ENCODE data around the gene CENATAC. TPM values are rescaled to one million over a fixed set of nuclear protein-coding genes. Genes with fewer than 3 reads are reported as not detected.
"Not testable (repeated sequence)": the region's sequence is repeated elsewhere in the genome, so short reads cannot be mapped to it uniquely, and the experiment has no call there.

The CENATAC gene
- total RNA-seq, 1 experiment from 2014 or later, result 61.7 TPM

- Histone ChIP-seq H3K79me2 (ENCODE audit: low read depth) (peaks cover 31% of the 10 kb centered on the region), H3K9me3 (ENCODE audit: insufficient read depth, low read depth) (no peaks in the 10 kb centered on the region), H3F3A (ENCODE audit: insufficient read depth, low read depth) (peaks cover 17% of the 10 kb centered on the region; the same call in 1 of the 2 replicates), H3K36me3 (ENCODE audit: low read depth) (peaks cover 37% of the 10 kb centered on the region), H4K20me1 (ENCODE audit: insufficient read depth) (peaks cover 11% of the 10 kb centered on the region; the same call in 1 of the 2 replicates), H3K9me2 (ENCODE audit: insufficient read depth) (no peaks in the 10 kb centered on the region), H3K4me2 (peak overlapping the region; percentile 98), H3K4me3 (peak overlapping the region; percentile 90), H3K27me3 (ENCODE audit: insufficient read depth, low read depth) (no peaks in the 10 kb centered on the region), H3K4me1 (replicated peaks; ENCODE audit: insufficient read depth) (peaks cover 14% of the 10 kb centered on the region), H2AFZ (no peak overlapping the region), H3K27ac (peak overlapping the region; percentile 95)
- peak in 1 of 2 experiments; percentile 47 for DNase-seq
- TF ChIP-seq EZH2 (IDR thresholded peaks at IDR 0.05; ENCODE audit: low read depth), result no peak
- TF ChIP-seq, protein P1, sequence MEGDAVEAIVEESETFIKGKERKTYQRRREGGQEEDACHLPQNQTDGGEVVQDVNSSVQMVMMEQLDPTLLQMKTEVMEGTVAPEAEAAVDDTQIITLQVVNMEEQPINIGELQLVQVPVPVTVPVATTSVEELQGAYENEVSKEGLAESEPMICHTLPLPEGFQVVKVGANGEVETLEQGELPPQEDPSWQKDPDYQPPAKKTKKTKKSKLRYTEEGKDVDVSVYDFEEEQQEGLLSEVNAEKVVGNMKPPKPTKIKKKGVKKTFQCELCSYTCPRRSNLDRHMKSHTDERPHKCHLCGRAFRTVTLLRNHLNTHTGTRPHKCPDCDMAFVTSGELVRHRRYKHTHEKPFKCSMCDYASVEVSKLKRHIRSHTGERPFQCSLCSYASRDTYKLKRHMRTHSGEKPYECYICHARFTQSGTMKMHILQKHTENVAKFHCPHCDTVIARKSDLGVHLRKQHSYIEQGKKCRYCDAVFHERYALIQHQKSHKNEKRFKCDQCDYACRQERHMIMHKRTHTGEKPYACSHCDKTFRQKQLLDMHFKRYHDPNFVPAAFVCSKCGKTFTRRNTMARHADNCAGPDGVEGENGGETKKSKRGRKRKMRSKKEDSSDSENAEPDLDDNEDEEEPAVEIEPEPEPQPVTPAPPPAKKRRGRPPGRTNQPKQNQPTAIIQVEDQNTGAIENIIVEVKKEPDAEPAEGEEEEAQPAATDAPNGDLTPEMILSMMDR (conservative IDR thresholded peaks at IDR 0.05), result 0 out of 2 replicates have a peak, but pooled peaks have one; percentile 31
- ChIA-PET POLR2A (ENCODE audit: unreplicated experiment) (interaction anchor here (0.6 to 0.8 kb wide), 3 partner anchors 28 to 268 kb away, joined by 5 to 9 read pairs (median 6); no protein-coding TSS in a partner anchor), CTCF (interaction anchor here (0.5 to 1.0 kb wide), 5 partner anchors 11 to 795 kb away, joined by 3 to 4 read pairs (median 3); partner anchors contain the start of gene VPS11)
- intact Hi-C loops (cut with micrococcal nuclease; ENCODE audit: unreplicated experiment), result loop anchor here (2.0 kb wide), 2 partner anchors 39 to 141 kb away; a partner anchor contains a TSS
- BruUV-seq (replicated peaks), result no TSS peak
Observed at GRCh38 chr11:119055901-119056300, 58.0 kb downstream of the CENATAC start.

GRCh38 chr11:119056421-119056999 lies 58.6 kb downstream of the CENATAC start:
- Histone ChIP-seq H3K4me1 (replicated peaks; ENCODE audit: insufficient read depth) (peaks cover 14% of the 10 kb centered on the region), H3K9me3 (ENCODE audit: insufficient read depth, low read depth) (no peaks in the 10 kb centered on the region), H3K27ac (peak overlapping the region; percentile 95), H3K27me3 (ENCODE audit: insufficient read depth, low read depth) (no peaks in the 10 kb centered on the region), H4K20me1 (ENCODE audit: insufficient read depth) (peaks cover 11% of the 10 kb centered on the region; the same call in 1 of the 2 replicates), H2AFZ (peak overlapping the region; percentile 87), H3K79me2 (ENCODE audit: low read depth) (peaks cover 31% of the 10 kb centered on the region), H3K9me2 (ENCODE audit: insufficient read depth) (no peaks in the 10 kb centered on the region), H3K4me3 (peak overlapping the region; percentile 90), H3K36me3 (ENCODE audit: low read depth) (peaks cover 34% of the 10 kb centered on the region), H3K4me2 (peak overlapping the region; percentile 98), H3F3A (ENCODE audit: insufficient read depth, low read depth) (peaks cover 17% of the 10 kb centered on the region; the same call in 1 of the 2 replicates)
- peak; percentile 49 to 61 for DNase-seq
- no TSS peak for BruUV-seq (replicated peaks)
- TF ChIP-seq EZH2 (IDR thresholded peaks at IDR 0.05; ENCODE audit: low read depth), result no peak
- TF ChIP-seq, protein P1 (conservative IDR thresholded peaks at IDR 0.05), result peak; percentile 27; the same call in 1 of the 2 replicates
- CTCF ChIA-PET, result interaction anchor here (0.6 to 1.0 kb wide), 3 partner anchors 11 to 796 kb away, joined by 3 to 4 read pairs (median 3); partner anchors contain the start of gene VPS11
- POLR2A ChIA-PET (ENCODE audit: unreplicated experiment), result interaction anchor here (0.6 kb wide), 4 partner anchors 33 to 190 kb away, joined by 3 to 5 read pairs (median 4); partner anchors contain the start of gene C2CD2L
- intact Hi-C loops (cut with micrococcal nuclease; ENCODE audit: unreplicated experiment), result loop anchor here (2.0 kb wide), 2 partner anchors 38 to 140 kb away; a partner anchor contains a TSS

GRCh38 chr11:119057000-119057769 lies 59.2 kb downstream of the CENATAC start, which contains the start of gene HYOU1:
HYOU1 (minus strand) TSS chr11:119057205; CDS start chr11:119056160, 1,045 bp downstream.
- Histone ChIP-seq H3K4me2 (peak within 1 kb of the TSS; percentile 98), H2AFZ (peak within 1 kb of the TSS; percentile 87), H3K79me2 (ENCODE audit: low read depth) (peaks cover 31% of the 10 kb centered on the region), H3K27ac (peak within 1 kb of the TSS; percentile 95), H3K9me3 (ENCODE audit: insufficient read depth, low read depth) (no peaks in the 10 kb centered on the region), H3K4me1 (replicated peaks; ENCODE audit: insufficient read depth) (peaks cover 14% of the 10 kb centered on the region), H3K36me3 (ENCODE audit: low read depth) (peaks cover 27% of the 10 kb centered on the region), H3F3A (ENCODE audit: insufficient read depth, low read depth) (peaks cover 17% of the 10 kb centered on the region; the same call in 1 of the 2 replicates), H3K4me3 (peak within 1 kb of the TSS; percentile 90), H3K9me2 (ENCODE audit: insufficient read depth) (no peaks in the 10 kb centered on the region), H4K20me1 (ENCODE audit: insufficient read depth) (peaks cover 11% of the 10 kb centered on the region; the same call in 1 of the 2 replicates), H3K27me3 (ENCODE audit: insufficient read depth, low read depth) (no peaks in the 10 kb centered on the region)
- POLR2A ChIA-PET (ENCODE audit: unreplicated experiment), result interaction anchor here (0.6 to 0.8 kb wide), 5 partner anchors 11 to 64 kb away, joined by 3 to 9 read pairs (median 5); partner anchors contain the start of genes C2CD2L and VPS11
- no TSS peak for BruUV-seq (replicated peaks)
- DNase-seq, result peak; percentile 94 to 98
- no peak for TF ChIP-seq EZH2 (IDR thresholded peaks at IDR 0.05; ENCODE audit: low read depth)
- TF ChIP-seq, protein P1 (conservative IDR thresholded peaks at IDR 0.05), result peak; percentile 41; the same call in 1 of the 2 replicates
- intact Hi-C loops (cut with micrococcal nuclease; ENCODE audit: unreplicated experiment), result loop anchor here (2.0 kb wide), 2 partner anchors 38 to 140 kb away; a partner anchor contains a TSS
- CTCF ChIA-PET, result interaction anchor here (0.6 to 1.0 kb wide), 2 partner anchors 83 to 281 kb away, joined by 3 to 4 read pairs; no protein-coding TSS in a partner anchor

DNA sequence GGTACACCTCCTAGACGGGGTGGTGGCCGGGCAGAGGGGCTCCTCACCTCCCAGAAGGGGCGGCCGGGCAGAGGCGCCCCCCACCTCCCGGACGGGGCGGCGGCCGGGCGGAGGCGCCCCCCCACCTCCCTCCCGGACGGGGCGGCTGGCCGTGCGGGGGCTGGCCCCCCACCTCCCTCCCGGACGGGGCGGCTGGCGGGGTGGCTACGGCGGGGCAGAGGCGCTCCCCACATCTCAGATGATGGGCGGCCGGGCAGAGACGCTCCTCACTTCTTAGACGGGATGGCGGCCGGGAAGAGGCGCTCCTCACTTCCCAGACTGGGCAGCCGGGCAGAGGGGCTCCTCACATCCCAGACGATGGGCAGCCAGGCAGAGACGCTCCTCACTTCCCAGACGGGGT lies 61.2 kb downstream of the CENATAC start:
- H3K27me3 ChIP-seq (ENCODE audit: insufficient read depth, low read depth); H3K9me3 ChIP-seq (ENCODE audit: insufficient read depth, low read depth); DNase-seq; POLR2A ChIA-PET (ENCODE audit: unreplicated experiment); H3K27ac ChIP-seq; intact Hi-C loops (cut with micrococcal nuclease; ENCODE audit: unreplicated experiment); H2AFZ ChIP-seq; H3K36me3 ChIP-seq (ENCODE audit: low read depth); H3K4me3 ChIP-seq; CTCF ChIA-PET; H3K9me2 ChIP-seq (ENCODE audit: insufficient read depth); BruUV-seq (replicated peaks); H3K4me2 ChIP-seq: not testable (repeated sequence)
- Histone ChIP-seq H3K4me1 (replicated peaks; ENCODE audit: insufficient read depth) (peaks cover 14% of the 10 kb centered on the region), H4K20me1 (ENCODE audit: insufficient read depth) (peaks cover 11% of the 10 kb centered on the region; the same call in 1 of the 2 replicates), H3K79me2 (ENCODE audit: low read depth) (peaks cover 31% of the 10 kb centered on the region), H3F3A (ENCODE audit: insufficient read depth, low read depth) (peaks cover 17% of the 10 kb centered on the region; the same call in 1 of the 2 replicates)

All from PC-9 (cell line).